ENCODE measurements around the gene MIAT. TPM values are rescaled to one million over a fixed set of nuclear protein-coding genes. Genes with fewer than 3 reads are reported as not detected.

Gene MIAT
- total and polyA plus RNA-seq, 9 of the 15 experiments (the other 6 are each of a cell fraction or from before 2014, with no cell fraction given) = 0.03 to 0.93 (median 0.34) TPM

DNA sequence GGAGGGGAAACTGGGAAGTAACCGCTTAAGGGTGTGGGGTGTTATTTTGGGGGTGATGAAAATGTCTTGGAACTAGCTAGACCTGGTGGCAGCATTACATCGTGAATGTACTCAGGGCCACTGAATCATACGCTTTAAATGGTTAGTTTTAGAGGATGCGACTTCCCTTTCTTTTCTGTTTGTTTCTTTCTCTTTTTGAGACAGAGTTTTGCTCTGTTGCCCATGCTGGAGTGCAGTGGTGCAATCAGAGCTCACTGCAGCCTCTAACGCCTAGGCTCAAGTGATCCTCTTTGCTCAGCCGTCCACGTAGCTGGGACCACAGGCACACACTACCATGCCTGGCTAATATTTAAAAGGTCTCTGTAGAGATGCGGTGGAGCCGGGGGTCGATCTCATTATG, 5.6 kb upstream of the MIAT start:
- no peak overlapping the region for H3K9ac ChIP-seq (ENCODE audit: insufficient read depth in 1 of 2, low read depth in 2 of 2, low read length in 2 of 2)
- BruUV-seq (replicated peaks) = no TSS peak
- POLR2A ChIA-PET = interaction anchor here (0.7 kb wide), 1 partner anchor 1074 kb away, joined by 5 read pairs; no protein-coding TSS in a partner anchor

More for the DNA sequence above, 5.6 kb upstream of the MIAT start:
- Histone ChIP-seq H3K27ac (ENCODE audit: extremely low read depth, low read depth, low read length) (no peak overlapping the region), H3K9me3 (replicated peaks; ENCODE audit: control insufficient read depth, insufficient read depth, low read depth, low read length) (no peaks in the 10 kb centered on the region), H3K27me3 (ENCODE audit: control insufficient read depth in 2 of 2, insufficient read depth in 2 of 2, low read length in 2 of 2) (no peaks in the 10 kb centered on the region), H3K4me2 (ENCODE audit: insufficient read depth, low read length) (no peak overlapping the region), H3K4me3 (no peak overlapping the region), H3K9me1 (ENCODE audit: control insufficient read depth, insufficient read depth, low read length) (no peaks in the 10 kb centered on the region), H3K79me2 (ENCODE audit: control insufficient read depth, insufficient read depth, low read length) (no peaks in the 10 kb centered on the region), H2AFZ (ENCODE audit: low read depth, low read length) (no peak overlapping the region), H3K36me3 (ENCODE audit: control insufficient read depth, insufficient read depth, low read length) (no peaks in the 10 kb centered on the region), H4K20me1 (replicated peaks; ENCODE audit: control insufficient read depth, insufficient read depth, low read length) (no peaks in the 10 kb centered on the region), H3K4me1 (replicated peaks in 1 of 2; ENCODE audit: control insufficient read depth in 2 of 2, insufficient read depth in 2 of 2, low read length in 2 of 2) (peaks cover 0 to 11% of the 10 kb centered on the region in 2 experiments; a peak in 4 of 5 replicates)
- in situ Hi-C loops (cut with MboI) = no loop called here
- FAIRE-seq = peak; percentile 35
- no peak for ATAC-seq
- WGBS (ENCODE audit: insufficient coverage, low coverage, missing lambda C conversion rate) = 45% methylated on average over 10 of the region's 10 CpGs
- intact Hi-C loops (cut with micrococcal nuclease) = no loop called here
- no peak for DNase-seq (ENCODE audit: extremely low read depth in 1 of 4, low spot score in 3 of 4)
- TF ChIP-seq SAP30 (IDR thresholded peaks at IDR 0.05; ENCODE audit: borderline replicate concordance, insufficient read depth, low read depth, low read length, poor library complexity, severe bottlenecking) (no peak), FOSL1 (tag; conservative IDR thresholded peaks at IDR 0.05) (no peak), HMG20B (CRISPR knock-in tag; IDR thresholded peaks at IDR 0.05) (no peak), PHF8 (IDR thresholded peaks at IDR 0.05; ENCODE audit: borderline replicate concordance, low read length) (no peak), ZNF324 (CRISPR knock-in tag; IDR thresholded peaks at IDR 0.05) (no peak), ZNF778 (CRISPR knock-in tag; IDR thresholded peaks at IDR 0.05) (no peak), U2AF2 (optimal IDR thresholded peaks at IDR 0.05; ENCODE audit: low read depth, low read length) (no peak), ZBTB7A (IDR thresholded peaks at IDR 0.05; ENCODE audit: borderline replicate concordance, control insufficient read depth, low read depth, low read length) (no peak), FOXJ2 (tag; IDR thresholded peaks at IDR 0.05) (no peak)
- TF ChIP-seq, protein P1, sequence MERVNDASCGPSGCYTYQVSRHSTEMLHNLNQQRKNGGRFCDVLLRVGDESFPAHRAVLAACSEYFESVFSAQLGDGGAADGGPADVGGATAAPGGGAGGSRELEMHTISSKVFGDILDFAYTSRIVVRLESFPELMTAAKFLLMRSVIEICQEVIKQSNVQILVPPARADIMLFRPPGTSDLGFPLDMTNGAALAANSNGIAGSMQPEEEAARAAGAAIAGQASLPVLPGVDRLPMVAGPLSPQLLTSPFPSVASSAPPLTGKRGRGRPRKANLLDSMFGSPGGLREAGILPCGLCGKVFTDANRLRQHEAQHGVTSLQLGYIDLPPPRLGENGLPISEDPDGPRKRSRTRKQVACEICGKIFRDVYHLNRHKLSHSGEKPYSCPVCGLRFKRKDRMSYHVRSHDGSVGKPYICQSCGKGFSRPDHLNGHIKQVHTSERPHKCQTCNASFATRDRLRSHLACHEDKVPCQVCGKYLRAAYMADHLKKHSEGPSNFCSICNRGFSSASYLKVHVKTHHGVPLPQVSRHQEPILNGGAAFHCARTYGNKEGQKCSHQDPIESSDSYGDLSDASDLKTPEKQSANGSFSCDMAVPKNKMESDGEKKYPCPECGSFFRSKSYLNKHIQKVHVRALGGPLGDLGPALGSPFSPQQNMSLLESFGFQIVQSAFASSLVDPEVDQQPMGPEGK (CRISPR knock-in tag; IDR thresholded peaks at IDR 0.05; ENCODE audit: borderline replicate concordance) = no peak
- CTCF ChIA-PET (ENCODE audit: low intra/inter-chr PET ratio) = no interaction called here
